Loucy (cell line): ENCODE measurements around the gene FARSB.

Experiments
- H2AFZ ChIP-seq: fragments of 200-600 bp; sonication (generic); 2 replicates; pipeline ENCODE4 v1.6.0; 2016; ENCODE audit warnings: antibody characterized with exemption, mild to moderate bottlenecking, low read length, moderate library complexity
- H3F3A ChIP-seq: fragments of 200-600 bp; 2 replicates; pipeline ENCODE4 v1.6.0; 2016; ENCODE audit warnings: antibody characterized with exemption, low read depth, mild to moderate bottlenecking
- H3K27me3 ChIP-seq: fragments of 200-600 bp; sonication (generic); 2 replicates; pipeline ENCODE4 v1.6.1; 2014; ENCODE audit warnings: low read length, mild to moderate bottlenecking; ENCODE audit not compliant: insufficient read depth, poor library complexity, severe bottlenecking
- H3K36me3 ChIP-seq: fragments of 200-600 bp; sonication (generic); 2 replicates; pipeline ENCODE4 v1.6.1; 2016; ENCODE audit warnings: low read length; ENCODE audit not compliant: insufficient read depth
- H3K4me1 ChIP-seq: fragments of 200-600 bp; sonication (generic); 2 replicates; pipeline ENCODE4 v1.5.1; 2014; ENCODE audit warnings: low read length, mild to moderate bottlenecking; ENCODE audit not compliant: insufficient read depth, poor library complexity, severe bottlenecking
- H3K4me2 ChIP-seq: fragments of 200-600 bp; sonication (generic); 2 replicates; pipeline ENCODE4 v1.6.0; 2014; ENCODE audit warnings: antibody characterized with exemption, low read length, low read depth, mild to moderate bottlenecking; ENCODE audit not compliant: poor library complexity, severe bottlenecking
- H3K4me3 ChIP-seq: fragments of 200-600 bp; sonication (generic); 2 replicates; pipeline ENCODE4 v1.5.1; 2014; ENCODE audit warnings: low read length, mild to moderate bottlenecking, mixed read lengths; ENCODE audit not compliant: poor library complexity, severe bottlenecking
- H3K79me2 ChIP-seq: fragments of 200-600 bp; sonication (generic); 2 replicates; pipeline ENCODE4 v1.6.1; 2014; ENCODE audit warnings: low read length; ENCODE audit not compliant: insufficient read depth
- H3K9ac ChIP-seq: fragments of 200-600 bp; sonication (generic); 2 replicates; pipeline ENCODE4 v1.6.0; 2014; ENCODE audit warnings: mild to moderate bottlenecking, low read depth, low read length, moderate library complexity; ENCODE audit not compliant: poor library complexity, severe bottlenecking
- H3K9me2 ChIP-seq: fragments of 200-600 bp; sonication (generic); replicated peaks from 2 replicates; pipeline ENCODE4 v1.6.1; 2016; ENCODE audit warnings: low read depth, low read length, mixed read lengths
- H3K9me3 ChIP-seq: fragments of 200-600 bp; sonication (generic); 2 replicates; pipeline ENCODE4 v1.6.1; 2014; ENCODE audit warnings: mild to moderate bottlenecking, antibody characterized with exemption, low read length, low read depth; ENCODE audit not compliant: insufficient read depth
- H4K20me1 ChIP-seq: fragments of 200-600 bp; sonication (generic); 2 replicates; pipeline ENCODE4 v1.6.0; 2014; ENCODE audit warnings: antibody characterized with exemption, low read length, mild to moderate bottlenecking; ENCODE audit not compliant: insufficient read depth, poor library complexity, severe bottlenecking
- EZH2phosphoT487 ChIP-seq: fragments of 200-600 bp; IDR thresholded peaks from 2 replicates; pipeline ENCODE4 v1.6.1; 2018; ENCODE audit warnings: antibody characterized with exemption, mild to moderate bottlenecking, moderate library complexity, borderline replicate concordance
- TF ChIP-seq, protein P1 (sequence below): fragments of 200-600 bp; sonication (generic); conservative IDR thresholded peaks from 2 replicates; pipeline ENCODE4 v1.5.1; 2014; ENCODE audit warnings: mild to moderate bottlenecking, antibody characterized with exemption, low read length

Gene FARSB

DNA sequence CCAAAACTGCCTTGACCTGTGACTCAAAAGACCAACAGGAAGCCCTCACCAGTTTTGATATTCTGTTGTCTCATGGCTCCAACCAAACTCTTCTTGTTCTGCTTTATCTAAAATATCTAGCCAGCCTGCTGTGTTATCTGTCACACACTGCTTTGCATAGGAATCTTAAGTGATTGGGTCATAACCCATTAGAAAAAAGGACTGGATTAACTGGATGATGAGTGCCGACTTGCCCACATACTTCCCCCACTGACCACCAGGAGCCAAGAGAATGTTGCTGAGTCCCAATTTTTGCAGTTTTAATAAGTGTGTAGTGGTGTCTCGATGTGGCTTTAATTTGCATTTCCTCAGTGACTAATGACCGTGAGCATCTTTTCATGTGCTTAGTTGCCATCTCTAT lies 22.1 kb upstream of the FARSB start:
- Histone ChIP-seq H3K9me2 (no peaks in the 10 kb centered on the region), H3K9me3 (no peaks in the 10 kb centered on the region), H3K4me1 (no peaks in the 10 kb centered on the region), H3K9ac (no peak overlapping the region), H3K36me3 (no peaks in the 10 kb centered on the region), H3K4me2 (no peak overlapping the region), H4K20me1 (no peaks in the 10 kb centered on the region), H3K4me3 (no peak overlapping the region), H3K79me2 (no peaks in the 10 kb centered on the region), H2AFZ (no peak overlapping the region), H3F3A (no peaks in the 10 kb centered on the region), H3K27me3 (no peaks in the 10 kb centered on the region)
- TF ChIP-seq, protein P1, sequence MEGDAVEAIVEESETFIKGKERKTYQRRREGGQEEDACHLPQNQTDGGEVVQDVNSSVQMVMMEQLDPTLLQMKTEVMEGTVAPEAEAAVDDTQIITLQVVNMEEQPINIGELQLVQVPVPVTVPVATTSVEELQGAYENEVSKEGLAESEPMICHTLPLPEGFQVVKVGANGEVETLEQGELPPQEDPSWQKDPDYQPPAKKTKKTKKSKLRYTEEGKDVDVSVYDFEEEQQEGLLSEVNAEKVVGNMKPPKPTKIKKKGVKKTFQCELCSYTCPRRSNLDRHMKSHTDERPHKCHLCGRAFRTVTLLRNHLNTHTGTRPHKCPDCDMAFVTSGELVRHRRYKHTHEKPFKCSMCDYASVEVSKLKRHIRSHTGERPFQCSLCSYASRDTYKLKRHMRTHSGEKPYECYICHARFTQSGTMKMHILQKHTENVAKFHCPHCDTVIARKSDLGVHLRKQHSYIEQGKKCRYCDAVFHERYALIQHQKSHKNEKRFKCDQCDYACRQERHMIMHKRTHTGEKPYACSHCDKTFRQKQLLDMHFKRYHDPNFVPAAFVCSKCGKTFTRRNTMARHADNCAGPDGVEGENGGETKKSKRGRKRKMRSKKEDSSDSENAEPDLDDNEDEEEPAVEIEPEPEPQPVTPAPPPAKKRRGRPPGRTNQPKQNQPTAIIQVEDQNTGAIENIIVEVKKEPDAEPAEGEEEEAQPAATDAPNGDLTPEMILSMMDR, result no peak
- TF ChIP-seq EZH2phosphoT487, result no peak

DNA sequence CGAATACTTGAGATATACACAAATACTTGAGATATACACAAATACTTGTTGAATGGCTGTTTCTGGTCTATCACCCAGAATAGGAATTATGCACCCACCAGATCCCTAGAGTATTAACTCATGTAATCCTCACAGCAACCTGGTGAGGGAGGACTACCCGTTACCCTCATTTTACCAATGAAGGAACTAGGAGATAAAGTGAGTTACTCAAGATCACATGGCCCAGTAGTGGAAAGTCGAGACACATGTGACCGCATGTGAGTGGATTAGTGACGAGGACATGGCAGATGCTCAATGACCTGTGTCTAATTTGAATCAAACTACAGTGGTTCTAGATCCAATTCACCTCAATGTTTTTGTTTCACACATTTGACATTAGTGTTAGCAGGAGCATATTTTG lies 18.0 kb upstream of the FARSB start:
- H3K4me1 ChIP-seq, result no peaks in the 10 kb centered on the region
- H3K27me3 ChIP-seq, result no peaks in the 10 kb centered on the region
- no peak overlapping the region for H3K4me2 ChIP-seq
- H3K4me3 ChIP-seq, result no peak overlapping the region
- H3K9me3 ChIP-seq, result no peaks in the 10 kb centered on the region
- no peaks in the 10 kb centered on the region for H3K79me2 ChIP-seq
- no peaks in the 10 kb centered on the region for H3K9me2 ChIP-seq
- no peak overlapping the region for H3K9ac ChIP-seq
- H4K20me1 ChIP-seq, result no peaks in the 10 kb centered on the region
- no peak for TF ChIP-seq EZH2phosphoT487
- TF ChIP-seq, protein P1, result no peak
- no peaks in the 10 kb centered on the region for H3F3A ChIP-seq
- H3K36me3 ChIP-seq, result no peaks in the 10 kb centered on the region
- H2AFZ ChIP-seq, result no peak overlapping the region

- no peaks in the 10 kb centered on the region for H3K36me3 ChIP-seq
- TF ChIP-seq EZH2phosphoT487, result no peak
- TF ChIP-seq, protein P1, result no peak
- H3K4me1 ChIP-seq, result no peaks in the 10 kb centered on the region
- H3K9me2 ChIP-seq, result no peaks in the 10 kb centered on the region
- H2AFZ ChIP-seq, result no peak overlapping the region
- H3K9me3 ChIP-seq, result no peaks in the 10 kb centered on the region
- no peak overlapping the region for H3K4me3 ChIP-seq
- no peaks in the 10 kb centered on the region for H3K79me2 ChIP-seq
- no peaks in the 10 kb centered on the region for H3F3A ChIP-seq
- H3K4me2 ChIP-seq, result no peak overlapping the region
- H4K20me1 ChIP-seq, result no peaks in the 10 kb centered on the region
- H3K27me3 ChIP-seq, result no peaks in the 10 kb centered on the region
- H3K9ac ChIP-seq, result no peak overlapping the region
Measured at GRCh38 chr2:222673273-222673672, 17.4 kb upstream of the FARSB start.
